ENCODE data around the gene ELN.
"Not testable (repeated sequence)": the region's sequence is repeated elsewhere in the genome, so short reads cannot be mapped to it uniquely, and the experiment has no call there.

ELN gene

GRCh38 chr7:74027683-74028320 lies at the start of gene ELN:
ELN (plus strand) TSS chr7:74028173; CDS start chr7:74028188, 15 bp downstream.
- DNase-seq (ENCODE audit: extremely low spot score), result no peak
- no peak for TF ChIP-seq HDGF (IDR thresholded peaks at IDR 0.05; ENCODE audit: borderline replicate concordance)
- no peak for TF ChIP-seq LEF1 (IDR thresholded peaks at IDR 0.05; ENCODE audit: borderline replicate concordance)
- no peak for TF ChIP-seq PKNOX1 (IDR thresholded peaks at IDR 0.05)
- no peak for TF ChIP-seq ELF4 (IDR thresholded peaks at IDR 0.05)
- TF ChIP-seq L3MBTL2 (conservative IDR thresholded peaks at IDR 0.05), result no peak
- no peak for TF ChIP-seq FOXK2 (IDR thresholded peaks at IDR 0.05)
- no peak for TF ChIP-seq FOXM1 (IDR thresholded peaks at IDR 0.05; ENCODE audit: borderline replicate concordance)
- ChIA-PET POLR2A (no interaction called here), CTCF (interaction anchor here (2.4 kb wide), 1 partner anchor 9 kb away, joined by 18 read pairs; no protein-coding TSS in a partner anchor)

- POLR2A ChIA-PET, result no interaction called here
- peak; percentile 70 for DNase-seq (ENCODE audit: extremely low spot score)
- TF ChIP-seq NFRKB (IDR thresholded peaks at IDR 0.05) (no peak), CTBP1 (IDR thresholded peaks at IDR 0.05; ENCODE audit: borderline replicate concordance) (no peak), L3MBTL2 (conservative IDR thresholded peaks at IDR 0.05) (0 out of 2 replicates have a peak, but pooled peaks have one; percentile 24), HDGF (IDR thresholded peaks at IDR 0.05; ENCODE audit: borderline replicate concordance) (no peak), BHLHE40 (IDR thresholded peaks at IDR 0.05; ENCODE audit: borderline replicate concordance) (no peak), FOXM1 (IDR thresholded peaks at IDR 0.05; ENCODE audit: borderline replicate concordance) (no peak), SP1 (IDR thresholded peaks at IDR 0.05) (no peak), ARNT (IDR thresholded peaks at IDR 0.05) (no peak), PKNOX1 (IDR thresholded peaks at IDR 0.05) (peak; percentile 80), FOXK2 (IDR thresholded peaks at IDR 0.05) (no peak), ELF4 (IDR thresholded peaks at IDR 0.05) (no peak), FOXA1 (IDR thresholded peaks at IDR 0.05) (no peak)
- CTCF ChIA-PET, result interaction anchor here (0.8 to 1.2 kb wide), 3 partner anchors 10 to 27 kb away, joined by 3 read pairs; no protein-coding TSS in a partner anchor
Measured at GRCh38 chr7:73978661-73979563, 49.1 kb upstream of the ELN start.

- DNase-seq (ENCODE audit: extremely low spot score); POLR2A ChIA-PET: not testable (repeated sequence)
- CTCF ChIA-PET, result interaction anchor here (1.2 kb wide), 1 partner anchor 21 kb away, joined by 3 read pairs; no protein-coding TSS in a partner anchor
Measured at GRCh38 chr7:73979656-73980055, 48.3 kb upstream of the ELN start.

- ChIA-PET CTCF (interaction anchor here (0.7 kb wide), 1 partner anchor 13 kb away, joined by 3 read pairs; no protein-coding TSS in a partner anchor), POLR2A (no interaction called here)
- DNase-seq (ENCODE audit: extremely low spot score), result no peak
- TF ChIP-seq HDGF (IDR thresholded peaks at IDR 0.05; ENCODE audit: borderline replicate concordance), result no peak
- TF ChIP-seq FOXA1 (IDR thresholded peaks at IDR 0.05), result no peak
Measured at GRCh38 chr7:73980206-73980605, 47.8 kb upstream of the ELN start.

- ChIA-PET POLR2A (no interaction called here), CTCF (no interaction called here)
- DNase-seq (ENCODE audit: extremely low spot score), result no peak
- TF ChIP-seq BHLHE40 (IDR thresholded peaks at IDR 0.05; ENCODE audit: borderline replicate concordance), result no peak
- TF ChIP-seq SUZ12 (IDR thresholded peaks at IDR 0.05), result no peak
- no peak for TF ChIP-seq PKNOX1 (IDR thresholded peaks at IDR 0.05)
- no peak for TF ChIP-seq FOXM1 (IDR thresholded peaks at IDR 0.05; ENCODE audit: borderline replicate concordance)
- no peak for TF ChIP-seq FOXK2 (IDR thresholded peaks at IDR 0.05)
- no peak for TF ChIP-seq NFRKB (IDR thresholded peaks at IDR 0.05)
- TF ChIP-seq TARDBP (IDR thresholded peaks at IDR 0.05), result no peak
- TF ChIP-seq HDGF (IDR thresholded peaks at IDR 0.05; ENCODE audit: borderline replicate concordance), result no peak
- TF ChIP-seq LEF1 (IDR thresholded peaks at IDR 0.05; ENCODE audit: borderline replicate concordance), result no peak
- TF ChIP-seq L3MBTL2 (conservative IDR thresholded peaks at IDR 0.05), result no peak
- TF ChIP-seq CTBP1 (IDR thresholded peaks at IDR 0.05; ENCODE audit: borderline replicate concordance), result no peak
- TF ChIP-seq SP1 (IDR thresholded peaks at IDR 0.05), result no peak
- no peak for TF ChIP-seq FOXA1 (IDR thresholded peaks at IDR 0.05)
- no peak for TF ChIP-seq ZNF384 (IDR thresholded peaks at IDR 0.05)
- TF ChIP-seq ARNT (IDR thresholded peaks at IDR 0.05), result no peak
- no peak for TF ChIP-seq ELF4 (IDR thresholded peaks at IDR 0.05)
Measured at GRCh38 chr7:73981933-73982332, 46.0 kb upstream of the ELN start.

- TF ChIP-seq HDGF (IDR thresholded peaks at IDR 0.05; ENCODE audit: borderline replicate concordance) (no peak), ARNT (IDR thresholded peaks at IDR 0.05) (no peak), FOXM1 (IDR thresholded peaks at IDR 0.05; ENCODE audit: borderline replicate concordance) (no peak), SUZ12 (IDR thresholded peaks at IDR 0.05) (no peak), FOXK2 (IDR thresholded peaks at IDR 0.05) (no peak), ELF4 (IDR thresholded peaks at IDR 0.05) (no peak), PKNOX1 (IDR thresholded peaks at IDR 0.05) (no peak), FOXA1 (IDR thresholded peaks at IDR 0.05) (no peak)
- no peak for DNase-seq (ENCODE audit: extremely low spot score)
- POLR2A ChIA-PET, result no interaction called here
- CTCF ChIA-PET, result interaction anchor here (0.5 kb wide), 1 partner anchor 28 kb away, joined by 3 read pairs; no protein-coding TSS in a partner anchor
Measured at GRCh38 chr7:73983437-73984164, 44.4 kb upstream of the ELN start.
